Measurements from ENCODE around the gene WFS1.

DNA sequence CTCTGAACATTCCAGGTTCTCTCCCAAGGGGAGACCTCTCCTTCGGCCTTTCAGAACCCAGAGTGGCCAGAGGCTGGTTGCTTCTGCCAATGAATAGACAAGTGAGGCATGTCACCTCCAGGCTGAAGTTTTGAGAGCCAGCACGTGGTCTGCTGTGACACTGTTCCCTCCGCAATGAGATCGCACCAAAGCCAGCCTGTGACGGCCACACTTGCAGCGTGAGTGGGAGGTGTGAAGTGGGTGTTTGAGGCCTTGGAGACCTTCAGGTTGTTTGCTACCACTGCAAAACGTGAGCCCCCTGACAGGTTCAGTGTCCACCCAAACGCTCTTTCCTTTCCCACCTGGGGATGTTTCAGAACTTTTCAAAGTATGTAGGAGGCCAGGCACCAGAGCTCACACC lies 81.0 kb downstream of the WFS1 start:
- TF ChIP-seq POLR2A (IDR thresholded peaks at IDR 0.05; ENCODE audit: low read depth, low read length) (no peak), CEBPB (IDR thresholded peaks at IDR 0.05; ENCODE audit: low read depth, low read length) (no peak), RFX5 (IDR thresholded peaks at IDR 0.05; ENCODE audit: low read depth, low read length) (no peak), RAD21 (IDR thresholded peaks at IDR 0.05; ENCODE audit: low read length) (no peak), CHD1 (IDR thresholded peaks at IDR 0.05; ENCODE audit: low read depth, low read length) (no peak), RCOR1 (IDR thresholded peaks at IDR 0.05; ENCODE audit: insufficient replicate concordance, low read length) (no peak), MAZ (IDR thresholded peaks at IDR 0.05; ENCODE audit: borderline replicate concordance, low read depth, low read length) (no peak)
- TF ChIP-seq, protein P1, sequence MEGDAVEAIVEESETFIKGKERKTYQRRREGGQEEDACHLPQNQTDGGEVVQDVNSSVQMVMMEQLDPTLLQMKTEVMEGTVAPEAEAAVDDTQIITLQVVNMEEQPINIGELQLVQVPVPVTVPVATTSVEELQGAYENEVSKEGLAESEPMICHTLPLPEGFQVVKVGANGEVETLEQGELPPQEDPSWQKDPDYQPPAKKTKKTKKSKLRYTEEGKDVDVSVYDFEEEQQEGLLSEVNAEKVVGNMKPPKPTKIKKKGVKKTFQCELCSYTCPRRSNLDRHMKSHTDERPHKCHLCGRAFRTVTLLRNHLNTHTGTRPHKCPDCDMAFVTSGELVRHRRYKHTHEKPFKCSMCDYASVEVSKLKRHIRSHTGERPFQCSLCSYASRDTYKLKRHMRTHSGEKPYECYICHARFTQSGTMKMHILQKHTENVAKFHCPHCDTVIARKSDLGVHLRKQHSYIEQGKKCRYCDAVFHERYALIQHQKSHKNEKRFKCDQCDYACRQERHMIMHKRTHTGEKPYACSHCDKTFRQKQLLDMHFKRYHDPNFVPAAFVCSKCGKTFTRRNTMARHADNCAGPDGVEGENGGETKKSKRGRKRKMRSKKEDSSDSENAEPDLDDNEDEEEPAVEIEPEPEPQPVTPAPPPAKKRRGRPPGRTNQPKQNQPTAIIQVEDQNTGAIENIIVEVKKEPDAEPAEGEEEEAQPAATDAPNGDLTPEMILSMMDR (conservative IDR thresholded peaks at IDR 0.05; ENCODE audit: low read depth, low read length), result no peak
- TF ChIP-seq, protein P2, sequence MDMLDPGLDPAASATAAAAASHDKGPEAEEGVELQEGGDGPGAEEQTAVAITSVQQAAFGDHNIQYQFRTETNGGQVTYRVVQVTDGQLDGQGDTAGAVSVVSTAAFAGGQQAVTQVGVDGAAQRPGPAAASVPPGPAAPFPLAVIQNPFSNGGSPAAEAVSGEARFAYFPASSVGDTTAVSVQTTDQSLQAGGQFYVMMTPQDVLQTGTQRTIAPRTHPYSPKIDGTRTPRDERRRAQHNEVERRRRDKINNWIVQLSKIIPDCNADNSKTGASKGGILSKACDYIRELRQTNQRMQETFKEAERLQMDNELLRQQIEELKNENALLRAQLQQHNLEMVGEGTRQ (IDR thresholded peaks at IDR 0.05; ENCODE audit: low read depth, low read length), result no peak
- TF ChIP-seq, protein P3, sequence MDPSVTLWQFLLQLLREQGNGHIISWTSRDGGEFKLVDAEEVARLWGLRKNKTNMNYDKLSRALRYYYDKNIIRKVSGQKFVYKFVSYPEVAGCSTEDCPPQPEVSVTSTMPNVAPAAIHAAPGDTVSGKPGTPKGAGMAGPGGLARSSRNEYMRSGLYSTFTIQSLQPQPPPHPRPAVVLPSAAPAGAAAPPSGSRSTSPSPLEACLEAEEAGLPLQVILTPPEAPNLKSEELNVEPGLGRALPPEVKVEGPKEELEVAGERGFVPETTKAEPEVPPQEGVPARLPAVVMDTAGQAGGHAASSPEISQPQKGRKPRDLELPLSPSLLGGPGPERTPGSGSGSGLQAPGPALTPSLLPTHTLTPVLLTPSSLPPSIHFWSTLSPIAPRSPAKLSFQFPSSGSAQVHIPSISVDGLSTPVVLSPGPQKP (IDR thresholded peaks at IDR 0.05; ENCODE audit: borderline replicate concordance, low read depth, low read length), result no peak

All from IMR-90 (cell line).